H9 (cell line): ENCODE results near the gene PLCH2. TPM values are rescaled to one million over a fixed set of nuclear protein-coding genes. Genes with fewer than 3 reads are reported as not detected.

Experiments
- DNase-seq: peaks from one replicate; pipeline ENCODE4 v3.0.0-alpha.2; 2017
- H2AFZ ChIP-seq: one replicate; pipeline ENCODE4 v1.6.1; 2013; ENCODE audit warnings: mild to moderate bottlenecking, low read length, control low read depth, moderate library complexity
- H2AK5ac ChIP-seq: 2 replicates; pipeline ENCODE4 v1.6.1; 2013; ENCODE audit warnings: low read length, control low read depth, mixed read lengths; ENCODE audit not compliant: insufficient read length
- H2BK120ac ChIP-seq: one replicate; pipeline ENCODE4 v1.6.1; 2013; ENCODE audit warnings: low read depth, mild to moderate bottlenecking, low read length, control low read depth, inconsistent platforms; ENCODE audit not compliant: poor library complexity, severe bottlenecking
- H2BK12ac ChIP-seq: 2 replicates; pipeline ENCODE4 v1.6.1; 2013; ENCODE audit warnings: low read length, control low read depth, mixed read lengths, low read depth; ENCODE audit not compliant: insufficient read length
- H2BK15ac ChIP-seq: 2 replicates; pipeline ENCODE4 v1.6.1; 2013; ENCODE audit warnings: low read depth, low read length, control low read depth
- H2BK20ac ChIP-seq: one replicate; pipeline ENCODE4 v1.6.1; 2013; ENCODE audit warnings: low read depth, mild to moderate bottlenecking, low read length, control low read depth, inconsistent platforms; ENCODE audit not compliant: poor library complexity, severe bottlenecking
- H2BK5ac ChIP-seq: 2 replicates; pipeline ENCODE4 v1.6.1; 2013; ENCODE audit warnings: low read length, control low read depth, mixed read lengths; ENCODE audit not compliant: insufficient read length
- H3K14ac ChIP-seq: 2 replicates; pipeline ENCODE4 v1.6.1; 2013; ENCODE audit warnings: low read length, control low read depth; ENCODE audit not compliant: insufficient read depth
- H3K18ac ChIP-seq: 2 replicates; pipeline ENCODE4 v1.6.1; 2013; ENCODE audit warnings: low read depth, mild to moderate bottlenecking, mixed read lengths, low read length, control low read depth; ENCODE audit not compliant: insufficient read length
- H3K23ac ChIP-seq: 2 replicates; pipeline ENCODE4 v1.6.1; 2013; ENCODE audit warnings: low read length, control low read depth, mixed read lengths, low read depth; ENCODE audit not compliant: insufficient read length
- H3K23me2 ChIP-seq: 2 replicates; pipeline ENCODE4 v1.6.1; 2013; ENCODE audit warnings: low read depth, mild to moderate bottlenecking, mixed read lengths, low read length, control low read depth; ENCODE audit not compliant: insufficient read length, poor library complexity, severe bottlenecking
- H3K27ac ChIP-seq: 2 replicates; pipeline ENCODE4 v1.5.1; 2013; ENCODE audit warnings: low read length, control low read depth, mixed read lengths, low read depth; ENCODE audit not compliant: insufficient read length
- H3K27me3 ChIP-seq: 2 replicates; pipeline ENCODE4 v1.6.1; 2013; ENCODE audit warnings: low read length, control low read depth, inconsistent platforms; ENCODE audit not compliant: insufficient read depth
- H3K4ac ChIP-seq: 2 replicates; pipeline ENCODE4 v1.6.1; 2013; ENCODE audit warnings: low read depth, mild to moderate bottlenecking, control low read depth, inconsistent platforms, low read length, moderate library complexity
- H3K4me1 ChIP-seq: 2 replicates; pipeline ENCODE4 v1.6.1; 2013; ENCODE audit warnings: low read length, control low read depth, inconsistent platforms; ENCODE audit not compliant: insufficient read depth
- H3K4me2 ChIP-seq: 2 replicates; pipeline ENCODE4 v1.6.1; 2013; ENCODE audit warnings: low read length, control low read depth, mixed read lengths; ENCODE audit not compliant: insufficient read length, insufficient read depth
- H3K56ac ChIP-seq: 2 replicates; pipeline ENCODE4 v1.6.1; 2013; ENCODE audit warnings: low read depth, mild to moderate bottlenecking, mixed read lengths, low read length, control low read depth; ENCODE audit not compliant: insufficient read length
- H3K79me1 ChIP-seq: 2 replicates; pipeline ENCODE4 v1.6.1; 2013; ENCODE audit warnings: low read depth, mild to moderate bottlenecking, moderate library complexity, low read length, control low read depth, inconsistent platforms; ENCODE audit not compliant: insufficient read depth, poor library complexity, severe bottlenecking
- H3K79me2 ChIP-seq: 2 replicates; pipeline ENCODE4 v1.6.1; 2013; ENCODE audit warnings: low read length, control low read depth, inconsistent platforms; ENCODE audit not compliant: insufficient read depth
- H3K9ac ChIP-seq: 2 replicates; pipeline ENCODE4 v1.6.1; 2013; ENCODE audit warnings: low read length, control low read depth, mixed read lengths; ENCODE audit not compliant: insufficient read length; ENCODE audit errors: extremely low read depth
- H3K9me3 ChIP-seq: one replicate; pipeline ENCODE4 v1.6.1; 2013; ENCODE audit warnings: low read depth, low read length, inconsistent platforms; ENCODE audit not compliant: control insufficient read depth
- H3T11ph ChIP-seq: one replicate; pipeline ENCODE4 v1.6.1; 2013; ENCODE audit warnings: mild to moderate bottlenecking, low read length, control low read depth, inconsistent platforms
- H4K20me1 ChIP-seq: one replicate; pipeline ENCODE4 v1.6.1; 2013; ENCODE audit not compliant: control insufficient read depth, insufficient read length, insufficient read depth
- H4K5ac ChIP-seq: 2 replicates; pipeline ENCODE4 v1.6.1; 2013; ENCODE audit warnings: low read depth, mild to moderate bottlenecking, mixed read lengths, low read length, control low read depth; ENCODE audit not compliant: insufficient read length
- H4K8ac ChIP-seq: replicated peaks from 2 replicates; pipeline ENCODE4 v1.6.1; 2013; ENCODE audit warnings: low read length, control low read depth, mixed read lengths, low read depth; ENCODE audit not compliant: insufficient read length
- H4K91ac ChIP-seq: 2 replicates; pipeline ENCODE4 v1.6.1; 2013; ENCODE audit warnings: low read depth, mild to moderate bottlenecking, moderate library complexity, mixed read lengths, low read length, control low read depth; ENCODE audit not compliant: insufficient read length
- H3K27ac Mint-ChIP-seq, 3 experiments: 2 replicates in 2 of 3; 3 replicates in 1 of 3; pipeline ENCODE4 v1.8.0; 2020 to 2021; ENCODE audit warnings: mixed read lengths in 3 of 3, mild to moderate bottlenecking in 1 of 3, moderate library complexity in 1 of 3
- H3K27me3 Mint-ChIP-seq: 2 replicates; pipeline ENCODE4 v1.8.0; 2021; ENCODE audit warnings: low read depth, mild to moderate bottlenecking, moderate library complexity, mixed read lengths
- H3K36me3 Mint-ChIP-seq, 3 experiments: 2 replicates in 2 of 3; 3 replicates in 1 of 3; pipeline ENCODE4 v1.8.0; 2020 to 2021; ENCODE audit warnings: low read depth in 3 of 3, mixed read lengths in 3 of 3; ENCODE audit not compliant: insufficient read depth in 1 of 3
- H3K4me1 Mint-ChIP-seq, 2 experiments: 2 replicates each; pipeline ENCODE4 v1.8.0; 2020; ENCODE audit warnings: mixed read lengths in 2 of 2
- H3K4me3 Mint-ChIP-seq, 2 experiments: 2 replicates in 1 of 2; 3 replicates in 1 of 2; pipeline ENCODE4 v1.8.0; 2020 to 2021; ENCODE audit warnings: mild to moderate bottlenecking in 2 of 2, mixed read lengths in 2 of 2, moderate library complexity in 1 of 2
- H3K9me3 Mint-ChIP-seq, 2 experiments: 2 replicates in 1 of 2; 3 replicates in 1 of 2; pipeline ENCODE4 v1.8.0; 2020; ENCODE audit warnings: mild to moderate bottlenecking in 2 of 2, mixed read lengths in 2 of 2, moderate library complexity in 1 of 2
- WGBS: extraction: QIAGEN DNeasy Blood & Tissue Kit; methylation state at CpG from one replicate; pipeline ENCODE4 v1.1.7; 2013; ENCODE audit warnings: missing lambda C conversion rate, low lambda C conversion rate, mixed read lengths; ENCODE audit not compliant: insufficient read length; ENCODE audit errors: extremely low coverage; 5-methylcytosine and 5-hydroxymethylcytosine counted together
- total RNA-seq: library from RNA; stranded (reverse); gene quantifications from 2 replicates; pipeline ENCODE4 v1.2.1, GENCODE V29; 2021
- TF ChIP-seq, protein P1 (sequence below): fragments of 200-600 bp; sonication (generic); conservative IDR thresholded peaks from 3 replicates; pipeline ENCODE4 v1.8.0; 2021; ENCODE audit warnings: antibody characterized with exemption, mild to moderate bottlenecking

The PLCH2 gene
- total RNA-seq, 1 experiment from 2014 or later = 0.09 TPM

DNA sequence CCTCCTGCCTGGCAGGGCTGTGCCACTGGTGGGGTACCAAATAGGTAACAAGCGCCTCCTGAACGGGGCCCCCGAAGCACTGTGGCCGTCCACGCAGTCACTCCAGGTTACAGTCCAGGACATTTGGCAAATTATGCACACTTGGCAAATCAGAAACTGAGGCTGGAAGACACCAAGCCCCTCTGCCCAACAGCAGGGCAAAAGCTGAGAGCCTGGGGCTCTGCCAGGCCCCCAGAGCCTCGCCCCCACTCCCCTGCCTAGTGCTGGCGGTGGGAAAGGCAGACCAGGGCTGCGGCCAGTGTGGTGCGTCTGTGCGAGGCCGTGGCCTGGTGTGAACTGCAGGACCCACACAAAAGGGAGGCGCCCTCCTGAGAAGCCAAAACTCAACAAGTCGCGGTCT, 40.9 kb downstream of the PLCH2 start:
- no peak overlapping the region for H4K8ac ChIP-seq
- Mint-ChIP-seq H3K27ac (no peak overlapping the region; a peak in 1 of 7 replicates), H3K27me3 (no peaks in the 10 kb centered on the region), H3K9me3 (no peaks in the 10 kb centered on the region), H3K4me1 (no peaks in the 10 kb centered on the region), H3K4me3 (no peak overlapping the region), H3K36me3 (peaks cover 27 to 60% (median 50%) of the 10 kb centered on the region in 3 experiments)
- H2BK15ac ChIP-seq = no peak overlapping the region
- no peak overlapping the region for H3K18ac ChIP-seq
- no CpG with 5 or more reads among the region's 14 CpGs for WGBS
- H3K56ac ChIP-seq = no peak overlapping the region
- no peak overlapping the region for H3K23ac ChIP-seq
- DNase-seq = no peak
- no peak overlapping the region for H3T11ph ChIP-seq
- no peak overlapping the region for H2BK120ac ChIP-seq
- no peaks in the 10 kb centered on the region for H3K79me1 ChIP-seq
- no peaks in the 10 kb centered on the region for H3K23me2 ChIP-seq
- no peak overlapping the region for H2BK20ac ChIP-seq
- no peaks in the 10 kb centered on the region for H3K9me3 ChIP-seq
- H2AK5ac ChIP-seq = no peak overlapping the region
- no peak overlapping the region for H4K5ac ChIP-seq
- TF ChIP-seq, protein P1, sequence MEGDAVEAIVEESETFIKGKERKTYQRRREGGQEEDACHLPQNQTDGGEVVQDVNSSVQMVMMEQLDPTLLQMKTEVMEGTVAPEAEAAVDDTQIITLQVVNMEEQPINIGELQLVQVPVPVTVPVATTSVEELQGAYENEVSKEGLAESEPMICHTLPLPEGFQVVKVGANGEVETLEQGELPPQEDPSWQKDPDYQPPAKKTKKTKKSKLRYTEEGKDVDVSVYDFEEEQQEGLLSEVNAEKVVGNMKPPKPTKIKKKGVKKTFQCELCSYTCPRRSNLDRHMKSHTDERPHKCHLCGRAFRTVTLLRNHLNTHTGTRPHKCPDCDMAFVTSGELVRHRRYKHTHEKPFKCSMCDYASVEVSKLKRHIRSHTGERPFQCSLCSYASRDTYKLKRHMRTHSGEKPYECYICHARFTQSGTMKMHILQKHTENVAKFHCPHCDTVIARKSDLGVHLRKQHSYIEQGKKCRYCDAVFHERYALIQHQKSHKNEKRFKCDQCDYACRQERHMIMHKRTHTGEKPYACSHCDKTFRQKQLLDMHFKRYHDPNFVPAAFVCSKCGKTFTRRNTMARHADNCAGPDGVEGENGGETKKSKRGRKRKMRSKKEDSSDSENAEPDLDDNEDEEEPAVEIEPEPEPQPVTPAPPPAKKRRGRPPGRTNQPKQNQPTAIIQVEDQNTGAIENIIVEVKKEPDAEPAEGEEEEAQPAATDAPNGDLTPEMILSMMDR = no peak
- H3K14ac ChIP-seq = no peak overlapping the region
- H2BK5ac ChIP-seq = no peak overlapping the region
- H3K9ac ChIP-seq = no peak overlapping the region
- no peaks in the 10 kb centered on the region for H3K79me2 ChIP-seq
- no peak overlapping the region for H3K4ac ChIP-seq
- no peaks in the 10 kb centered on the region for H3K27me3 ChIP-seq
- no peaks in the 10 kb centered on the region for H3K4me1 ChIP-seq
- H4K20me1 ChIP-seq = peaks cover 3% of the 10 kb centered on the region
- no peak overlapping the region for H2BK12ac ChIP-seq
- no peak overlapping the region for H4K91ac ChIP-seq
- H3K4me2 ChIP-seq = no peak overlapping the region
- H3K27ac ChIP-seq = no peak overlapping the region
- H2AFZ ChIP-seq = no peak overlapping the region
